HepG2 (cell line): ENCODE data around the gene C11orf54. TPM values are rescaled to one million over a fixed set of nuclear protein-coding genes. Genes with fewer than 3 reads are reported as not detected.
A peak's percentile ranks its signal among the peaks of the same experiment; 100 is the strongest.

Source experiments
- ATAC-seq: fragments of 200-7000 bp; cut with Tn5 transposase; 3 replicates; pipeline ENCODE4 v1.9.1; 2020; ENCODE audit warnings: mild to moderate bottlenecking, moderate library complexity
- BruUV-seq: library from RNA; stranded (reverse); fragments of 400-500 nt; replicated peaks from 2 replicates; lab custom pipeline; 2021; lab: Mats Ljungman, UMichigan
- CTCF ChIA-PET: fragments of 300-600 bp; formaldehyde crosslinking; extraction: SDS; loops from one replicate; lab custom pipeline; 2021; ENCODE audit warnings: low total read pairs, inconsistent platforms, low intra/inter-chr PET ratio; lab: Yijun Ruan, JAX
- POLR2A ChIA-PET: fragments of 350-600 bp; sonication (Branson Sonifier 250); formaldehyde crosslinking; loops from one replicate; lab custom pipeline; 2020; ENCODE audit warnings: antibody characterized with exemption, inconsistent platforms; lab: Yijun Ruan, JAX
- DNase-seq: peaks from one replicate; pipeline ENCODE4 v3.0.0-alpha.2; 2015; ENCODE audit warnings: low spot score
- FAIRE-seq: peaks from 3 replicates; lab custom pipeline; 2011; peaks lifted over from hg19 to GRCh38; lab: Jason Lieb, UNC
- H2AFZ ChIP-seq: one replicate; pipeline ENCODE4 v1.6.1; 2011; ENCODE audit warnings: low read length, inconsistent platforms
- H3K27ac ChIP-seq: fragments of 300-600 bp; 3 replicates; pipeline ENCODE4 v1.8.0; 2011; ENCODE audit warnings: mixed run types, mild to moderate bottlenecking, mixed read lengths, low read length, inconsistent platforms; ENCODE audit not compliant: insufficient read depth; ENCODE audit errors: extremely low read length
- H3K27me3 ChIP-seq, 2 experiments: fragments of 200-600 bp in 1 of 2; 2 replicates in 1 of 2; 3 replicates in 1 of 2; pipeline versions ENCODE4 v1.6.0 to v1.8.0; 2011; ENCODE audit warnings: low read length in 2 of 2, mild to moderate bottlenecking in 2 of 2, moderate library complexity in 2 of 2, inconsistent platforms in 1 of 2; ENCODE audit not compliant: insufficient read depth in 2 of 2, control insufficient read depth in 1 of 2
- H3K36me3 ChIP-seq, 2 experiments: fragments of 200-600 bp in 1 of 2; replicated peaks in 1 of 2; 2 replicates in 1 of 2; 3 replicates in 1 of 2; pipeline versions ENCODE4 v1.5.1 to v1.8.0; 2011; ENCODE audit warnings: low read length in 2 of 2, inconsistent platforms in 1 of 2; ENCODE audit not compliant: insufficient read depth in 2 of 2, control insufficient read depth in 1 of 2
- H3K4me1 ChIP-seq: 2 replicates; pipeline ENCODE4 v1.5.1; 2012; ENCODE audit warnings: low read length, inconsistent platforms; ENCODE audit not compliant: insufficient read depth
- H3K4me2 ChIP-seq: 2 replicates; pipeline ENCODE4 v1.6.0; 2011; ENCODE audit warnings: low read depth, low read length, inconsistent platforms
- H3K4me3 ChIP-seq, 3 experiments: fragments of 200-600 bp in 1 of 3; sonication (generic), shearing (Covaris generic) in 1 of 3; replicated peaks in 1 of 3; 2 replicates each; pipeline ENCODE4 v1.5.1; 2011 to 2016; ENCODE audit warnings: low read length in 3 of 3, inconsistent platforms in 2 of 3, low read depth in 2 of 3, mild to moderate bottlenecking in 2 of 3, control low read depth in 1 of 3, mixed read lengths in 1 of 3; ENCODE audit not compliant: insufficient read depth in 1 of 3
- H3K79me2 ChIP-seq: one replicate; pipeline ENCODE4 v1.6.1; 2011; ENCODE audit warnings: low read length, inconsistent platforms; ENCODE audit not compliant: insufficient read depth
- H3K9ac ChIP-seq: 2 replicates; pipeline ENCODE4 v1.6.0; 2011; ENCODE audit warnings: mild to moderate bottlenecking, low read depth, low read length, inconsistent platforms; ENCODE audit not compliant: insufficient read depth
- H3K9me3 ChIP-seq: 2 replicates; pipeline ENCODE4 v1.5.1; 2012; ENCODE audit warnings: mild to moderate bottlenecking, low read length
- H4K20me1 ChIP-seq: 2 replicates; pipeline ENCODE4 v1.6.0; 2011; ENCODE audit warnings: inconsistent platforms, mild to moderate bottlenecking, low read length, moderate library complexity; ENCODE audit not compliant: insufficient read depth
- GABPA ChIP-seq, 2 experiments: IDR thresholded peaks; 2 replicates each; pipeline ENCODE4 v1.6.1; 2011 to 2016; ENCODE audit warnings: low read depth in 2 of 2, low read length in 1 of 2, missing biosample characterization in 1 of 2, missing genetic modification characterization in 1 of 2
- MBNL3 ChIP-seq: fragments of 250-450 bp; sonication (Bioruptor Pico); conservative IDR thresholded peaks from 2 replicates; pipeline ENCODE4 v1.8.0; 2022; ENCODE audit warnings: mild to moderate bottlenecking, inconsistent platforms
- MYNN ChIP-seq: sonication (generic); formaldehyde crosslinking; IDR thresholded peaks from 2 replicates; pipeline ENCODE4 v1.4.0; 2020; ENCODE audit warnings: mild to moderate bottlenecking, low read depth, missing genetic modification reagents
- RBM22 ChIP-seq: fragments of 200-400 bp; formaldehyde crosslinking; optimal IDR thresholded peaks from 2 replicates; pipeline ENCODE3; 2017; ENCODE audit warnings: mild to moderate bottlenecking, low read length, moderate library complexity
- REL ChIP-seq: sonication (generic); formaldehyde crosslinking; conservative IDR thresholded peaks from 2 replicates; pipeline ENCODE4 v1.8.0; 2022; ENCODE audit warnings: mild to moderate bottlenecking, missing genetic modification reagents, moderate library complexity
- RFXANK ChIP-seq: IDR thresholded peaks from 2 replicates; pipeline ENCODE4 v1.6.1; 2016
- SRF ChIP-seq: IDR thresholded peaks from 2 replicates; pipeline ENCODE4 v1.6.1; 2011; ENCODE audit warnings: mild to moderate bottlenecking, low read depth, low read length, moderate library complexity
- ZNF230 ChIP-seq: sonication (generic); formaldehyde crosslinking; IDR thresholded peaks from 2 replicates; pipeline ENCODE4 v1.4.0; 2020; ENCODE audit warnings: mild to moderate bottlenecking, missing genetic modification reagents
- ZNF589 ChIP-seq: sonication (generic); formaldehyde crosslinking; conservative IDR thresholded peaks from 2 replicates; pipeline ENCODE4 v1.8.0; 2022; ENCODE audit warnings: mild to moderate bottlenecking, moderate library complexity, missing genetic modification reagents
- ZNF713 ChIP-seq: sonication (generic); formaldehyde crosslinking; IDR thresholded peaks from 2 replicates; pipeline ENCODE4 v1.4.0; 2020; ENCODE audit warnings: mild to moderate bottlenecking, missing genetic modification reagents
- ZSCAN22 ChIP-seq: sonication (generic); formaldehyde crosslinking; IDR thresholded peaks from 2 replicates; pipeline ENCODE4 v1.4.0; 2020; ENCODE audit warnings: mild to moderate bottlenecking, missing genetic modification reagents
- WGBS: methylation state at CpG from one replicate; pipeline ENCODE4 v1.1.6; 2017; ENCODE audit warnings: low lambda C conversion rate; 5-methylcytosine and 5-hydroxymethylcytosine counted together
- in situ Hi-C: cut with HindIII; loops from 2 replicates; pipeline ENCODE4 v1.10.0; 2017; ENCODE audit warnings: low pct_unique_long_range_greater_than_20kb; ENCODE audit not compliant: extremely low pct_ligation_motif_present
- intact Hi-C: fragments of 100-400 bp; cut with micrococcal nuclease; formaldehyde crosslinking; loops from one replicate; pipeline ENCODE4 v1.10.0; 2022; ENCODE audit not compliant: unreplicated experiment
- polyA plus RNA-seq, 8 experiments: library from polyadenylated mRNA; depleted of rRNA in 3 of 8; stranded (reverse) in 7 of 8; unstranded in 1 of 8; fragments of >200 nt; fragmentation: Illumina TruSeq in 4 of 8; extraction: Trizol in 4 of 8; gene quantifications; 2 replicates each; pipeline versions ENCODE4 v1.2.1 to v1.2.3, GENCODE V29; 2011 to 2016; ENCODE audit warnings: low read depth in 4 of 8, missing spikeins in 1 of 8, mixed read lengths in 1 of 8; ENCODE audit not compliant: insufficient read depth in 1 of 8
- total RNA-seq, 5 experiments: library from RNA; depleted of rRNA; stranded (reverse); fragments of >200 nt; fragmentation: Illumina TruSeq; extraction: Trizol; gene quantifications; 2 replicates each; pipeline ENCODE4 v1.2.3, GENCODE V29; 2016; ENCODE audit warnings: low read depth in 1 of 5
- TF ChIP-seq, protein P1 (sequence below): sonication (generic); formaldehyde crosslinking; IDR thresholded peaks from 2 replicates; pipeline ENCODE4 v1.4.0; 2020; ENCODE audit warnings: mild to moderate bottlenecking, missing genetic modification reagents
- TF ChIP-seq, protein P2 (sequence below): sonication (generic); formaldehyde crosslinking; IDR thresholded peaks from 2 replicates; pipeline ENCODE4 v1.4.0; 2020; ENCODE audit warnings: missing genetic modification reagents, borderline replicate concordance
- TF ChIP-seq, protein P3 (sequence below): sonication (generic); formaldehyde crosslinking; IDR thresholded peaks from 2 replicates; pipeline ENCODE4 v1.4.0; 2020; ENCODE audit warnings: missing genetic modification reagents, mild to moderate bottlenecking, borderline replicate concordance
- TF ChIP-seq, protein P4 (sequence below): sonication (generic); formaldehyde crosslinking; IDR thresholded peaks from 2 replicates; pipeline ENCODE4 v1.8.1; 2023; ENCODE audit warnings: missing genetic modification reagents, inconsistent platforms, borderline replicate concordance
- TF ChIP-seq, protein P5 (sequence below): sonication (generic); formaldehyde crosslinking; IDR thresholded peaks from 2 replicates; pipeline ENCODE4 v1.8.0; 2022; ENCODE audit warnings: mild to moderate bottlenecking, missing genetic modification reagents, moderate library complexity

Gene C11orf54
- total and polyA plus RNA-seq, 2 of the 13 experiments (the other 11 are each of a cell fraction or from before 2014, with no cell fraction given): 42.7 to 50.1 TPM

DNA sequence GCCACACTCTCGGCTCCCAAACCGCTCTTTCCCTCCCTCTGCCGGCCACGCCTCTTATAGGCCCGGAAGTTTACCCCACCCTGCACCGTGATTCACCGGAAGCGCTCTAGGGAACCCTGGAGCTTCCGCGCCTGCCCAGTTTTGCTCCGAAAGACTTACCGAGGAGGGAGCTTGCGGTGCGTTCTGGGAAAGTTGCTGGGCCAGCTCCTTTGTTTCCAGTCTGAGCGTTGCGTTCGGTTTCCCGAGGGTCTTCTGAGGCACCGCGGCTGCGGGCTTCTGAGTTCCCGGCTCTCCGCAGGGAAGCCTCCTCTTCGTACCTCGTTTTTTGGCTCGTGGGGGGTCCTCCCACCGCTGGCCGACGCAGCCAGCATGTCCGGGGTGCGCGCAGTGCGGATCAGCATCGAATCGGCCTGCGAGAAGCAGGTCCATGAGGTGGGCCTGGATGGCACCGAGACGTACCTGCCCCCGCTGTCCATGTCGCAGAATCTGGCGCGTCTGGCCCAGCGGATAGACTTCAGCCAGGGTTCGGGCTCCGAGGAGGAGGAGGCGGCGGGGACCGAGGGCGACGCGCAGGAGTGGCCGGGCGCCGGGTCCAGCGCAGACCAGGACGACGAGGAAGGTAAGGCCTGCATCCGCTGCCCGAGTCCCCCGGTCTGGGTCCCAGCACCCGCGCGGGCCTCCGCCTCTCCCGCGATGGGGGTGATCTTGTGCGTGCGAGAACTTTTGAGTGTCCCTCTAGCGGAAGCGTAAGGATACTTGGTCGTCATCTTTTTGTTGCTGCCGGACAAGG, 42.9 kb downstream of the C11orf54 start, which contains the start of gene MED17:
TSS of gene MED17 (plus strand) at position 138 of the 790 bp plus-strand sequence. CDS start at position 370, 232 bp downstream.
- FAIRE-seq (peak; percentile 21), ATAC-seq (peak; percentile 99), DNase-seq (peak; percentile 89)
- in situ Hi-C loops: loop anchor here (5.0 kb wide), 1 partner anchor 42 kb away; the partner anchor contains the start of genes C11orf54 and TAF1D
- peaks cover 32% of the 10 kb centered on the region for H3K4me1 ChIP-seq
- H4K20me1 ChIP-seq: peaks cover 35% of the 10 kb centered on the region
- H3K79me2 ChIP-seq: peaks cover 54% of the 10 kb centered on the region
- CTCF ChIA-PET: no interaction called here
- peak within 1 kb of the TSS; percentile 90 for H3K27ac ChIP-seq
- peak within 1 kb of the TSS; percentile 91 for H3K9ac ChIP-seq
- H3K9me3 ChIP-seq: no peaks in the 10 kb centered on the region
- no peaks in the 10 kb centered on the region; a peak in 1 of 5 replicates for H3K27me3 ChIP-seq
- H3K36me3 ChIP-seq: peaks cover 2 to 13% of the 10 kb centered on the region in 2 experiments; a peak in 4 of 5 replicates
- peak within 1 kb of the TSS; percentile 84 for H3K4me2 ChIP-seq
- POLR2A ChIA-PET: interaction anchor here (0.7 to 1.7 kb wide), 26 partner anchors 8 to 345 kb away, joined by 3 to 114 read pairs (median 4); partner anchors contain the start of genes C11orf54, CEP295, PANX1 and TAF1D
- WGBS: 1% methylated on average over 33 of the region's 72 CpGs
- H3K4me3 ChIP-seq: peak within 1 kb of the TSS; percentile 85 to 93 (median 93)
- BruUV-seq: TSS peak; percentile 69
- peak within 1 kb of the TSS; percentile 71 for H2AFZ ChIP-seq
- intact Hi-C loops: loop anchor here (1.0 kb wide), 1 partner anchor 42 kb away; no protein-coding TSS in a partner anchor
- TF ChIP-seq MYNN (CRISPR knock-in tag): no peak
- TF ChIP-seq, protein P1, sequence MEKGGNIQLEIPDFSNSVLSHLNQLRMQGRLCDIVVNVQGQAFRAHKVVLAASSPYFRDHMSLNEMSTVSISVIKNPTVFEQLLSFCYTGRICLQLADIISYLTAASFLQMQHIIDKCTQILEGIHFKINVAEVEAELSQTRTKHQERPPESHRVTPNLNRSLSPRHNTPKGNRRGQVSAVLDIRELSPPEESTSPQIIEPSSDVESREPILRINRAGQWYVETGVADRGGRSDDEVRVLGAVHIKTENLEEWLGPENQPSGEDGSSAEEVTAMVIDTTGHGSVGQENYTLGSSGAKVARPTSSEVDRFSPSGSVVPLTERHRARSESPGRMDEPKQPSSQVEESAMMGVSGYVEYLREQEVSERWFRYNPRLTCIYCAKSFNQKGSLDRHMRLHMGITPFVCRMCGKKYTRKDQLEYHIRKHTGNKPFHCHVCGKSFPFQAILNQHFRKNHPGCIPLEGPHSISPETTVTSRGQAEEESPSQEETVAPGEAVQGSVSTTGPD: no peak
- TF ChIP-seq SRF: no peak
- TF ChIP-seq, protein P2, sequence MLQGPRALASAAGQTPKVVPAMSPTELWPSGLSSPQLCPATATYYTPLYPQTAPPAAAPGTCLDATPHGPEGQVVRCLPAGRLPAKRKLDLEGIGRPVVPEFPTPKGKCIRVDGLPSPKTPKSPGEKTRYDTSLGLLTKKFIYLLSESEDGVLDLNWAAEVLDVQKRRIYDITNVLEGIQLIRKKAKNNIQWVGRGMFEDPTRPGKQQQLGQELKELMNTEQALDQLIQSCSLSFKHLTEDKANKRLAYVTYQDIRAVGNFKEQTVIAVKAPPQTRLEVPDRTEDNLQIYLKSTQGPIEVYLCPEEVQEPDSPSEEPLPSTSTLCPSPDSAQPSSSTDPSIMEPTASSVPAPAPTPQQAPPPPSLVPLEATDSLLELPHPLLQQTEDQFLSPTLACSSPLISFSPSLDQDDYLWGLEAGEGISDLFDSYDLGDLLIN (CRISPR knock-in tag): no peak
- peak; percentile 85 for TF ChIP-seq GABPA (IDR thresholded peaks at IDR 0.05; ENCODE audit: low read depth, low read length)
- TF ChIP-seq GABPA (CRISPR knock-in tag; IDR thresholded peaks at IDR 0.05; ENCODE audit: low read depth): peak; percentile 98
- TF ChIP-seq, protein P3, sequence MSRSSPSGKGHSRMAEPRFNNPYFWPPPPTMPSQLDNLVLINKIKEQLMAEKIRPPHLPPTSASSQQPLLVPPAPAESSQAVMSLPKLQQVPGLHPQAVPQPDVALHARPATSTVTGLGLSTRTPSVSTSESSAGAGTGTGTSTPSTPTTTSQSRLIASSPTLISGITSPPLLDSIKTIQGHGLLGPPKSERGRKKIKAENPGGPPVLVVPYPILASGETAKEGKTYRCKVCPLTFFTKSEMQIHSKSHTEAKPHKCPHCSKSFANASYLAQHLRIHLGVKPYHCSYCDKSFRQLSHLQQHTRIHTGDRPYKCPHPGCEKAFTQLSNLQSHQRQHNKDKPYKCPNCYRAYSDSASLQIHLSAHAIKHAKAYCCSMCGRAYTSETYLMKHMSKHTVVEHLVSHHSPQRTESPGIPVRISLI (CRISPR knock-in tag): no peak; the same call in 1 of the 2 replicates
- TF ChIP-seq REL (CRISPR knock-in tag): peak; percentile 89
- no peak for TF ChIP-seq MBNL3 (CRISPR knock-in tag)
- no peak for TF ChIP-seq ZNF230
- TF ChIP-seq, protein P4, sequence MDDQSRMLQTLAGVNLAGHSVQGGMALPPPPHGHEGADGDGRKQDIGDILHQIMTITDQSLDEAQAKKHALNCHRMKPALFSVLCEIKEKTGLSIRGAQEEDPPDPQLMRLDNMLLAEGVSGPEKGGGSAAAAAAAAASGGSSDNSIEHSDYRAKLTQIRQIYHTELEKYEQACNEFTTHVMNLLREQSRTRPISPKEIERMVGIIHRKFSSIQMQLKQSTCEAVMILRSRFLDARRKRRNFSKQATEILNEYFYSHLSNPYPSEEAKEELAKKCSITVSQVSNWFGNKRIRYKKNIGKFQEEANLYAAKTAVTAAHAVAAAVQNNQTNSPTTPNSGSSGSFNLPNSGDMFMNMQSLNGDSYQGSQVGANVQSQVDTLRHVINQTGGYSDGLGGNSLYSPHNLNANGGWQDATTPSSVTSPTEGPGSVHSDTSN: no peak
- TF ChIP-seq, protein P5, sequence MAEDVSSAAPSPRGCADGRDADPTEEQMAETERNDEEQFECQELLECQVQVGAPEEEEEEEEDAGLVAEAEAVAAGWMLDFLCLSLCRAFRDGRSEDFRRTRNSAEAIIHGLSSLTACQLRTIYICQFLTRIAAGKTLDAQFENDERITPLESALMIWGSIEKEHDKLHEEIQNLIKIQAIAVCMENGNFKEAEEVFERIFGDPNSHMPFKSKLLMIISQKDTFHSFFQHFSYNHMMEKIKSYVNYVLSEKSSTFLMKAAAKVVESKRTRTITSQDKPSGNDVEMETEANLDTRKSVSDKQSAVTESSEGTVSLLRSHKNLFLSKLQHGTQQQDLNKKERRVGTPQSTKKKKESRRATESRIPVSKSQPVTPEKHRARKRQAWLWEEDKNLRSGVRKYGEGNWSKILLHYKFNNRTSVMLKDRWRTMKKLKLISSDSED (CRISPR knock-in tag): no peak
- no peak for TF ChIP-seq RFXANK (CRISPR knock-in tag)
- TF ChIP-seq ZNF713 (CRISPR knock-in tag): 0 out of 2 replicates have a peak, but pooled peaks have one; percentile 38
- peak; percentile 41 for TF ChIP-seq RBM22
- no peak for TF ChIP-seq ZNF589 (CRISPR knock-in tag)
- no peak for TF ChIP-seq ZSCAN22 (CRISPR knock-in tag)
